ENCODE results near the gene ASPN.
"Not testable (repeated sequence)": the region's sequence is repeated elsewhere in the genome, so short reads cannot be mapped to it uniquely, and the experiment has no call there.

The ASPN gene

DNA sequence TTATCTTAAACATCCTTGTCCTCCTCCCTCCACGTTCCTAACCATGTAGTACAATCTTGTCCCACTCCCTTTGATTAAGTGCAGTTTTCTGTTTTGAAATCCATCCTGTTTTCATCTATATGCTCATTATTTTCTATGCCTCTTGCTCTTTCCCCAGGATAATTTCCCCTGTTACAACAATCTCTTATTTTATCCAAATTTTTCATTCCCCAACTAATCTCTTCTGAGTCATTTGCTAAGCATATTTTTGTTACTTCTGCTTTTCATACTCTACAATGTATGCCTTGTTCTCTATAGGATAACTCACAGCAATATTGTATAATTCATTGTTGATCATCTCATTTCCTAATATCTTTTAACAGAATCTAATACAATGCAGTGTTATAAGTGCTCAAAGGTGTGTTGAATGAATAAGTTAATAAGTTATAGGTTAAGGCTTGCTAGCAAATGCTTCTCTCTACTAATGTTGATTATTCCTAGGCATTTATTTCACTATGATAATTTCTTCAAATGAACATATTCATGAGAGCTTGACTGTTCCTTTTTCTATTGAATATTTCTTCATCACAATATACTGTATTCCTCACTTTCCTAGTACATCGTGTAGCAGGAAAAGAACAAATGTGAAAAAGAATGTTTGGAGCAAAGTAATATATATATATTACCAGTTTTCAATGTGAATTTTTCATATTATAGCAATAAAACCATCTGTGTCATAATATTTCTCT, 59.5 kb downstream of the ASPN start:
- no peak for DNase-seq

DNA sequence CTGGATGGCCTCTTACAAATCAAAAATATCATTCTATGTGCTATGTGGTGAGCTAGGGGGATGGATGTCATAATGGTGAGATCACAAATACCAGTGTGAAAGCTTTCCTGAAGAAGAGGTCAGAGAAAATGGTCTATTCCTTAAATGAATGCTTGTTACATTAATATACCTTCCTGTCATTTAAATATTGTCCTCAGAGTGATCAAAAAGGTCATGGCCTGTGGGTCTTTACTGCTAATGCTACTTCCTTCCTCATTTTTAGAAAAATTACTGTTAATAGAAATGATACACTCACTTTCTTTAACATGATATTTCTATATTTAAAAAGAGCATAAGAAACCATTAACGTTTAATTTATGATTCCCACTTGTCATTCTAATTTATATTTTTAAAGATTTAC, 67.7 kb downstream of the ASPN start:
- no peak for DNase-seq

DNA sequence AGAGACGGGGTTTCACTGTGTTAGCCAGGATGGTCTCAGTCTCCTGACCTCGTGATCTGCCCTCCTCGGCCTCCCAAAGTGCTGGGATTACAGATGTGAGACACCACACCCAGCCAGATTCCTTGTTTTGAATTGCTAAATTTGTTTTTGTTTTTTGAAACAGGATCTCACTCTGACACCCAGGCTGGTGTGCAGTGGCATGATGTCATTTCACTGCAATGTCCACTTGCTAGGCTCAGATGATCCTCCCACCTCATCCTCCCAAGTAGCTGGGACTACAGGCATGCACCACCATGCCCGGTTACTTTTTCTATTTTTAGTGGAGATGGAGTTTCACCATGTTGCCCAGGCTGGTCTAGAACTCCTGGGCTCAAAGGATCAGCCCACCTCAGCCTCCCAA, 71.1 kb downstream of the ASPN start:
- DNase-seq: not testable (repeated sequence)

DNA sequence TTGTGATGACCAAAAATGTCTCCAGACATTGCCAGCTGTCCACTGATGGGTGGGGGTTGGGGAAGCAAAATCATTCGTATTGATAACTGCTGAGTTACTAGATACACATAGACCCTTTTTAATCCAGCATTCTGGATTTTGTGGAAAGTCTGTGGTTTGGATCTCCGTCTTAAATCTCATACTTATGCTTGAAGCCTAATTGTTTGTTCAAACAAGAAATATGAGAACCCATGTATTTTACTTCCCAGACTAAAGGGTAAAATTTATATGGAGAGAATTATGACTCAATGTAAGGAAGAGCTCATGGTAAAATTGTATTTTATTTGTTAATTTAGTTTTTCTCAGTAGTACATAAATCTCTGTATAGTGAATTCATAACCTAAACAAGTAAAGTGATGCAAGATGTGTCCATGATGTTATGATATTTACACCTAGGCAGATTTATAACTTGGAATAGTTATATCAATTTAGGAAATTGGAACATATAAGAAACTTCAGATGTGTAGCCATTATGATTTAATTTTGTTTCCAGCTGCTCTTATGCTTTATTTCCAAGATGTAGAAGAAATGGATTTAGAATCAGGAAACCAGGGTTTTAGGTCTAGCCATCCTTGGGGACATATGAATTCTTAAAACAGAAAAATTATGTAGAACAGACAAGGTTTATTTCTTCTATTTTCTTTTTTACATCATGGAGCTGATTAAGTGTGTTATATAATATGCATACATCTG, 73.4 kb downstream of the ASPN start:
- DNase-seq: no peak

DNA sequence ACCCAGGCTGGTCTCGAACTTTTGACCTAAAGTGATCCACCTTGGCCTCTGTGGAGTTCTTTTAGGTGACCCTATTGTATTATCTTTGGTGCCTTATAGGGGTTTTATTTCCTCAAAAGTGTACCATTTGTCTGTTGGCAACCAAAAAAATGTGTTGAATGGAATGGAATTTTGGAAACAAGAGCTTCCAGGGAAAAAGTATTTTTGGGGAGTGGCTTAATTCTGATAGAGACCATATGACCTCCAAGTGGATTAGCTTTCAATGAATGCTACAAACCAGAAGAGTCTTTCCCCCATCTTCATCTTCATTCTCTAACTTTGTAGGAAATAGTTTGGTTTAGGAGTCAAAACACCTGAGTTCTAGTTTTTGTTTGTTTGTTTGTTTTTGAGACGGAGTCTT, 74.5 kb downstream of the ASPN start:
- no peak for DNase-seq

DNA sequence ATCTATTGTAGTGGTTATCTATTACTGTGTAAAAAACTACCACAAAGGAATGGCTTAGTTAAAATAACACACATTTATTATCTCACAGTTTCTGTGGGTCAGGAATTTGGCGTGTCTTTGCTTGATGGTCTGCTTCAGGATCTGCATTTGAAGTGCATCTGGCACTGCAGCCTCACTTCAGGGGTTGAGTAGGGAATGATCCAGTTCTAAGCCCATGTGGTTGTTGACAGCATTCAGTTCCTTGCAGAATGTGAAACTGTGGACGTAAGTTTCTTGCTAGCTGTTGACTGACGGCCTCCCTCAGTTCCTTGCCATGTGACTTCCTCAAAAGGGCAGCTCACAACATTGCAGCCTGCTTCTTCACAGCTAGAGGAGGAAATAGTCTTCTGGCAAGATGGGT, 75.8 kb downstream of the ASPN start:
- DNase-seq: peak in 19 of 51 donors; percentile 1 to 36 (median 8)
